Measurements from ENCODE around the gene XYLB. TPM values are rescaled to one million over a fixed set of nuclear protein-coding genes. Genes with fewer than 3 reads are reported as not detected.

The XYLB gene
- total RNA-seq, 4 donors from 2014 or later, result 3.1 to 6.6 (median 4.1) TPM

DNA sequence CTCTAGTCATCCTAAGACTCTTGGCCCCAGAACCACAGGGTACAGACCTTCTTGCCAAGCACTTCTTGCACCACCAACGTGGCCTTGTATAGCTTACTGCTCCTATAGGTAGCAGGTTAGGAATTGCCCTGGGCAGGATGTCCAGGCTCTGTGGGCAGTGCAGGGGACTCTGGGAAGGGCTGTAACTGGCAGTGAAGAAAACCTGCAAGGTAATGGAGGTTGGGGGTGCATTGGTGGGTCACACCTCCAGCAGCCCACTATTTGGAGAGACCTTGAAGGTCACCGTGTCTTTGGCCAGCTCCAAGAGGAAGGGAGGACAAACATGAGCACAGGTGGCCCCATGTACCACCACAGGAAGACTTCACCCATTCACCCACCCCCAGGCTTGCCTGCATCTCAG, 21.3 kb upstream of the XYLB start:
- H3K27me3 ChIP-seq, result no peaks in the 10 kb centered on the region
- no peaks in the 10 kb centered on the region for H3K4me1 ChIP-seq
- peaks cover 0 to 20% (median 0%) of the 10 kb centered on the region in 4 donors for H3K9me3 ChIP-seq
- H3K4me3 ChIP-seq, result no peak overlapping the region
- no peak for DNase-seq (ENCODE audit: low spot score in 2 of 2)
- TF ChIP-seq POLR2A (IDR thresholded peaks at IDR 0.05) (no peak), EP300 (IDR thresholded peaks at IDR 0.05) (no peak)
- TF ChIP-seq, protein P1, sequence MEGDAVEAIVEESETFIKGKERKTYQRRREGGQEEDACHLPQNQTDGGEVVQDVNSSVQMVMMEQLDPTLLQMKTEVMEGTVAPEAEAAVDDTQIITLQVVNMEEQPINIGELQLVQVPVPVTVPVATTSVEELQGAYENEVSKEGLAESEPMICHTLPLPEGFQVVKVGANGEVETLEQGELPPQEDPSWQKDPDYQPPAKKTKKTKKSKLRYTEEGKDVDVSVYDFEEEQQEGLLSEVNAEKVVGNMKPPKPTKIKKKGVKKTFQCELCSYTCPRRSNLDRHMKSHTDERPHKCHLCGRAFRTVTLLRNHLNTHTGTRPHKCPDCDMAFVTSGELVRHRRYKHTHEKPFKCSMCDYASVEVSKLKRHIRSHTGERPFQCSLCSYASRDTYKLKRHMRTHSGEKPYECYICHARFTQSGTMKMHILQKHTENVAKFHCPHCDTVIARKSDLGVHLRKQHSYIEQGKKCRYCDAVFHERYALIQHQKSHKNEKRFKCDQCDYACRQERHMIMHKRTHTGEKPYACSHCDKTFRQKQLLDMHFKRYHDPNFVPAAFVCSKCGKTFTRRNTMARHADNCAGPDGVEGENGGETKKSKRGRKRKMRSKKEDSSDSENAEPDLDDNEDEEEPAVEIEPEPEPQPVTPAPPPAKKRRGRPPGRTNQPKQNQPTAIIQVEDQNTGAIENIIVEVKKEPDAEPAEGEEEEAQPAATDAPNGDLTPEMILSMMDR (IDR thresholded peaks at IDR 0.05), result no peak
- no peak overlapping the region for H3K27ac ChIP-seq
- no peaks in the 10 kb centered on the region for H3K36me3 ChIP-seq
- WGBS, 2 donors, result 58 to 100% methylated on average over 1 to 2 of the region's 2 CpGs

DNA sequence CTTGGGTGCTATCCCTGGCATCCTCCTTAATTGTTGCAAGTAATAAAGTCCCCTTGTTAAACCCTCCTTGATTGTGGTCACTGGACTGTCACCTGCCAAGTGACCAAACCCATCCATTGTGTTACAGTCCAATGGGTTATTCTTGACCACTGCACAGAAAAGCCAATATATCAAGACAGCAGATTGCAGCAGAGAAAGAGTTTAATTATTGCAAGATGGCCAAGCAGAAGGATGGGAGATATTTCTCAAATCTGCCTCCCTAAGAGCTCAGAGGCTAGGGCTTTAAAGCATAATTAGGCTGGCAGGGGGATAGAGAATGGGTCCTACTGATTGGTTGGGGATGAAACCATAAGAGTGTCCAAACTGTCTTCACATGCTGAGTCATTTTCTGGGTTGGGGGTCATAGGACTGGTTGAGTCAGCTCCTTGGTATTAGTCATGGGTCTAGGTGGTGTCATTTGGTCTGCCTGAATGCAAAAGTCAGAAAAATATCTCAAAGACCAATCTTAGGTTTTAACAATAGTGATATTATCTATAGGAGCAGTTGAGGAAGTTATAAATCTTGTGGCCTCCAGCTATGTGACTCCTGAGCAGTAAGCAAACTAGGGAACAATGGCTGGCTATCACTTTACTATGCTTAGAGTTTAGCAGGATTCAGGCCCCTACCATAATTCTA, 19.1 kb upstream of the XYLB start:
- TF ChIP-seq EP300 (IDR thresholded peaks at IDR 0.05) (no peak), POLR2A (IDR thresholded peaks at IDR 0.05) (no peak)
- TF ChIP-seq, protein P1 (IDR thresholded peaks at IDR 0.05), result no peak
- Histone ChIP-seq H3K27me3 (no peaks in the 10 kb centered on the region), H3K9me3 (peaks cover 0 to 10% (median 0%) of the 10 kb centered on the region in 4 donors), H3K27ac (no peak overlapping the region), H3K4me3 (no peak overlapping the region), H3K4me1 (no peaks in the 10 kb centered on the region), H3K36me3 (no peaks in the 10 kb centered on the region)
- DNase-seq (ENCODE audit: low spot score in 2 of 2), result no peak

DNA sequence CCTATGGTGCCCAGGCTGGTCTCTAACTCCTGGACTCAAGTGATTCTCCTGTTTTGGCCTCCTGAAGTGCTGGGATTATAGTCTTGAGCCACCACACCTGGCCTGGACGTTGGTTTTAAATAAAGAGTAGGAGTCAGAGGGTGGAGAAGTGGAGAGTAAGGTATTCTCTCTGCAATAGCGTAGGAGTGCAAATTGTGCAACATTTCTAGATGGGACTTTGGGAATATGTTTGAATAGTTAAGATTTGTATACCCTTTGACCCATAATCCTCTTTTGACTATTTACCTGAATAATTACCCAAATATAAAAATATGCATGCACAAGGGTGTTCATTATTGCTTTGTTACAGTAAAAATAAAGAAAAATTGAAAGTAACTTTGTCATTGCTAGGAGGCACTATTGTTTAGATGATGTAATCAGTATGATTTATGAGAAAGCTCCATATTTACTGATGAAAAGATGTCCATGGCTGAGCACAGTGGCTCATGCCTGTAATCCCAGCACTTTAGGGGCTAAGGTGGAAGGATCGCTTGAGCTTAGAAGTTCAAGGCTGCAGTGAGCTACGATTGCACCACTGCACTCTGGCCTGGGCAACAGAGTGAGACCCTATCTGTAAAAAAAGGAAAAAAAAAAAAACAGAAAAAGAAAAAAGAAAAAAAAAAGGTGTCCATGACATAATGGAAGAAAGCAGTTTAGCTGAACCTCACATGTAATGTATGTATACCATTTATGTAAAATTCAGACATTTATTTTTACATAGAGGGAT, 15.1 kb upstream of the XYLB start:
- WGBS, 2 donors, result 81 to 83% methylated on average over 4 of the region's 4 CpGs
- Histone ChIP-seq H3K27ac (no peak overlapping the region), H3K4me3 (no peak overlapping the region), H3K9me3 (peaks cover 0 to 10% (median 0%) of the 10 kb centered on the region in 4 donors), H3K27me3 (no peaks in the 10 kb centered on the region), H3K4me1 (no peaks in the 10 kb centered on the region), H3K36me3 (no peaks in the 10 kb centered on the region)
- no peak for TF ChIP-seq EP300 (IDR thresholded peaks at IDR 0.05)
- TF ChIP-seq, protein P1 (IDR thresholded peaks at IDR 0.05), result no peak
- no peak for DNase-seq (ENCODE audit: low spot score in 2 of 2)

DNA sequence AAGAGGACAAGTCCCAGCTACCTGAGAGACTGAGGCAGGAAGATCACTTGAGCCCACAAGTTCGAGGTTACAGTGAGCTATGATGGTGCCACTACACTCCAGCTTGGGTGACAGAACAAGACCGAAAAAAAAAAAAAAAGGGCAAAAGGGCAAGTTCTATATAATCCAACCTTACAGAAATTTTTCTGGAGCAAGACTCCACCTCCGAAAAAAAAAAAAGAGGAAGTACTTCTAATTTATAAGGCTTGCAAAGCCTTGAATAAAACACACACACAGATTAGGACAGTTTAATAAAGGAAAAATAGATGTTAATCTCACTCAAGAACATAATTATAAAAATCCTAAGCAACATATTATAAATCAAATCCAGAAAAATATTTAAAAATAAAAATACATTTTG, 14.4 kb upstream of the XYLB start:
- TF ChIP-seq POLR2A (IDR thresholded peaks at IDR 0.05) (no peak), EP300 (IDR thresholded peaks at IDR 0.05) (no peak)
- TF ChIP-seq, protein P1 (IDR thresholded peaks at IDR 0.05), result no peak
- no peak for DNase-seq (ENCODE audit: low spot score in 2 of 2)
- no peaks in the 10 kb centered on the region for H3K27me3 ChIP-seq
- H3K36me3 ChIP-seq, result no peaks in the 10 kb centered on the region
- WGBS, 2 donors, result 53 to 59% methylated on average over 3 of the region's 3 CpGs
- H3K4me3 ChIP-seq, result no peak overlapping the region
- no peaks in the 10 kb centered on the region for H3K4me1 ChIP-seq
- H3K9me3 ChIP-seq, result peaks cover 0 to 5% (median 0%) of the 10 kb centered on the region in 4 donors
- no peak overlapping the region for H3K27ac ChIP-seq
